ENCODE data around the gene KIRREL1.

The KIRREL1 gene

DNA sequence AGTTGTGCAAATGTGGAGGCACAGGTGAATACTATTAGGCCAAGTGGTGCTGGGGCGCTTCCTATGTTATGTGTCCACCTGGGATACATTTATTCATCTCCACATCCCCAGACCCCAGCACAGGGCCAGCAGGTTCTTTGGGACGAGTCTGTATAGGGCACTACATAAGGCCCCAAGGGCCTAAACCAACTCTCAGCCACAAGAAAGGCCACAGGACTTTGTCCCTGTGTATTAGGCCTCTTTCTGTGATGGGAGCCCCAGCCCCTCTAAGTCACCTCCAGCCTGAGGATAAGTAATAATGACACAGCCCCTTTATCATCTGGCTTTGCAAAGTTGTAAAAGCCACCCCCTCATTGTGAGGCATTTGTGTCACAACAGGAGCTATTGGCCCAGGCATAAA lies 108.0 kb downstream of the KIRREL1 start:
- TF ChIP-seq ZFX (IDR thresholded peaks at IDR 0.05) = no peak
- TF ChIP-seq CTCF (conservative IDR thresholded peaks at IDR 0.05) = no peak
- no peak overlapping the region for H3K27ac ChIP-seq

DNA sequence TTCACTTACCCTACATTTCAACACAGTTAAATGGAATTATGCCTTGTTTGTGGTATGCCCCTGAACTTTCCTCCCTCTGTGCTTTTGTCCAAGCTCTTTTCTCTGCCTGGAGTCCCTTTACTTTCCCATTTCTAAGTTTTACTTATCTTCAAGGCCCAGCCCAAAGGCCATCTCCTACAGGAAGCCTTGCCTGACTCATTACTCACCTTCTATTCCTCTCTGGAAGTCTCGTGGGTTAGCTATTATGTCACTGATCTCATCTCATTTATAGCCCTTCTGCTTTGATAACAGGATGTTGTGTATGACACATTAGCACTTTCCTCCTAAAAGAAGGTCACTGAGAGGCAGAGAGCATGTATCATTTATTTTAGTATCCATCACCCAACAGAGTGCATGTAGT lies 108.5 kb downstream of the KIRREL1 start:
- TF ChIP-seq ZFX (IDR thresholded peaks at IDR 0.05) (no peak), CTCF (conservative IDR thresholded peaks at IDR 0.05) (no peak)
- H3K27ac ChIP-seq = no peak overlapping the region

DNA sequence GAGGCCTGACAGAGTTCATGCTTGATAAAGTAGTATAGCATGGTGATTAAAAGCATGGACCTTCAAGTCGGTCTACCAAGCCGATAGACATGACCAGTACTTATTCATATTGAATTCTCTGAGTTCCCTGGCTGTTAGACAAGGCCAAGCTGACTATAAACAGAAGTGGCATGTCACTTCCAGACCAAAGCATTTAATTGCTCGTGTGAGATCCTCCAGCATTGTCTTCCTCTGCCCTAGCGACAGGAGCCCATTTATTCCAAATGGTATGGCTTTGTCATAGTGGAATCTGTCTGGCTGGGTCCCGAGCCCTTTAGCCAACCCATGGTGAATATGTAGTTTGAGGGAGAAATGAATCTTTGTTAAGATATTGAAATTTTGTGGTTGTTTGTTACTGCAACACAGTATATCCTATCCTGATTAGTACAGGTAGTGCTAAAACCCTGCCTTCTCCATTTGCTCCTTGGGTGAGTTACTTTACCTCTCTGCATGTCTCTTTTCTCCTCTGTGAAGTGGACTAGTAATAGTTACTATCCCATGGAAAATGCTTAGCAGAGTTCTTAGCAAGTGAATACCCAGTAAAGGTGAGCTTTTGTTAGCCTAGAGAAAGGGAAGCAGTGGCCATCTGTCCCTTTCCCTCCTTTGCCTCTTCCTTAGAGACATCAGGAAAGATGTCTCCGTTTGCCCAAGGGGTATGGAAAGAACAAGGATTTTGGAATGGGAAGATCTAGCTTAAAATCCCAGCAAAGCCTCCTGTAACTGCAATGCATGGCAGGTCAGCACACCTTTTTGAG lies 109.6 kb downstream of the KIRREL1 start:
- no peak overlapping the region for H3K27ac ChIP-seq
- TF ChIP-seq CTCF (conservative IDR thresholded peaks at IDR 0.05) = no peak
- no peak for TF ChIP-seq ZFX (IDR thresholded peaks at IDR 0.05)

- no peak for TF ChIP-seq CTCF (conservative IDR thresholded peaks at IDR 0.05)
- H3K27ac ChIP-seq = no peak overlapping the region
Measured at GRCh38 chr1:158103861-158104522, 110.5 kb downstream of the KIRREL1 start.

GRCh38 chr1:158104891-158105290 lies 111.4 kb downstream of the KIRREL1 start:
- TF ChIP-seq CTCF (conservative IDR thresholded peaks at IDR 0.05) = no peak
- no peak for TF ChIP-seq ZFX (IDR thresholded peaks at IDR 0.05)
- H3K27ac ChIP-seq = no peak overlapping the region

DNA sequence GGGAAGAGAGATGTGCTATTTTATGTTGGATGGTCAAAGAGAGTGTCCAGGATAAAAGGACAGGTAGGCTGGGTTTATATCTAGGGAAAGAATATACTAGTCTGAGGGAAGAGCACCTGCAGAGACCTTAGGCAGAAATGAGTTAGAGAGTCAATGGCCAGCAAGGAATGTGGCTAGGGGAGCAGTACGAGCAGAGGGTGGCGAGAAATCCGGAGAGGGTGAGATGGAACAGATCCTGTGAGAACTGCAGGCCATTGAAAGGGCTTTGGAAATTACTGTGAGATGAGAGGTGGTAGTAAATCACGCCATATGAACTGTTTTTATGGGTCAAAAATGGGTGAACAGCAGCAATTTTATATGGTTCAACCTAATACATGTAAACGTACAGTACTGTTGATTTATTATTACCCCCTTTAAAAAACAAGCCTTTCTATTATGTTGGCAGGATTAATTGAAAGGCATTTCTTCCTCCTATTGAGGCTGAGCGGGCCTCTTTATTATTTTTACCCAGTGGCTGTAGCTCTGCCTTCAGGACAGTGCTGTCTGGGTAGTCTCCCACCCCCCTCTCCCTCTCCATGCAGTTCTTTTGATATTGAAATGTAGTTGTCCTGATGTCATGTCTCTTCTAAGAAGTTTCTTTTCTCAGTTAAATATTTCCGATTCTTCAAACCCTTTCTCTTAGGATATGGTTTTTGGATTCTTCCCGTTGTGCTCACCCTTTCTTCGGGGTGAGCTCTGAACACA lies 112.1 kb downstream of the KIRREL1 start:
- no peak overlapping the region for H3K27ac ChIP-seq
- TF ChIP-seq ZFX (IDR thresholded peaks at IDR 0.05) = no peak
- no peak for TF ChIP-seq CTCF (conservative IDR thresholded peaks at IDR 0.05)

- no peak overlapping the region for H3K27ac ChIP-seq
- TF ChIP-seq ZFX (IDR thresholded peaks at IDR 0.05) = no peak
- no peak for TF ChIP-seq CTCF (conservative IDR thresholded peaks at IDR 0.05)
Measured at GRCh38 chr1:158107916-158108315, 114.5 kb downstream of the KIRREL1 start.

Data from C4-2B (cell line).